ENCODE measurements around the gene TTLL6. TPM values are rescaled to one million over a fixed set of nuclear protein-coding genes. Genes with fewer than 3 reads are reported as not detected.

TTLL6 gene
- total RNA-seq, 2 donors from 2014 or later = 0.49 to 2.1 TPM

GRCh38 chr17:48787828-48788227 lies 29.2 kb downstream of the TTLL6 start:
- peaks cover 90% of the 10 kb centered on the region for H3K27me3 ChIP-seq (ENCODE audit: control insufficient read depth, insufficient read depth, low read length, poor library complexity, severe bottlenecking)
- TF ChIP-seq, protein P1, sequence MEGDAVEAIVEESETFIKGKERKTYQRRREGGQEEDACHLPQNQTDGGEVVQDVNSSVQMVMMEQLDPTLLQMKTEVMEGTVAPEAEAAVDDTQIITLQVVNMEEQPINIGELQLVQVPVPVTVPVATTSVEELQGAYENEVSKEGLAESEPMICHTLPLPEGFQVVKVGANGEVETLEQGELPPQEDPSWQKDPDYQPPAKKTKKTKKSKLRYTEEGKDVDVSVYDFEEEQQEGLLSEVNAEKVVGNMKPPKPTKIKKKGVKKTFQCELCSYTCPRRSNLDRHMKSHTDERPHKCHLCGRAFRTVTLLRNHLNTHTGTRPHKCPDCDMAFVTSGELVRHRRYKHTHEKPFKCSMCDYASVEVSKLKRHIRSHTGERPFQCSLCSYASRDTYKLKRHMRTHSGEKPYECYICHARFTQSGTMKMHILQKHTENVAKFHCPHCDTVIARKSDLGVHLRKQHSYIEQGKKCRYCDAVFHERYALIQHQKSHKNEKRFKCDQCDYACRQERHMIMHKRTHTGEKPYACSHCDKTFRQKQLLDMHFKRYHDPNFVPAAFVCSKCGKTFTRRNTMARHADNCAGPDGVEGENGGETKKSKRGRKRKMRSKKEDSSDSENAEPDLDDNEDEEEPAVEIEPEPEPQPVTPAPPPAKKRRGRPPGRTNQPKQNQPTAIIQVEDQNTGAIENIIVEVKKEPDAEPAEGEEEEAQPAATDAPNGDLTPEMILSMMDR (conservative IDR thresholded peaks at IDR 0.05) = no peak
- Mint-ChIP-seq H3K4me1 (peaks cover 2% of the 10 kb centered on the region), H3K4me3 (no peak overlapping the region), H3K36me3 (ENCODE audit: low read depth) (no peaks in the 10 kb centered on the region), H3K27me3 (ENCODE audit: insufficient read depth) (peaks cover 94% of the 10 kb centered on the region), H3K9me3 (no peaks in the 10 kb centered on the region), H3K27ac (no peak overlapping the region)
- H3K4me3 ChIP-seq (ENCODE audit: low read length) = no peak overlapping the region
- H3K36me3 ChIP-seq (ENCODE audit: control insufficient read depth, insufficient read depth, low read length) = no peaks in the 10 kb centered on the region
- H3K9ac ChIP-seq (ENCODE audit: extremely low read depth, low read length, poor library complexity, severe bottlenecking) = no peak overlapping the region
- no peak for DNase-seq
- no peaks in the 10 kb centered on the region for H3K4me1 ChIP-seq (ENCODE audit: control insufficient read depth, insufficient read depth, low read length)
- WGBS, 2 experiments (ENCODE audit: insufficient coverage in 1 of 2, insufficient read length in 1 of 2) = 88 to 95% methylated on average over 7 of the region's 7 CpGs
- no peaks in the 10 kb centered on the region for H3K9me3 ChIP-seq (ENCODE audit: control insufficient read depth, low read length)
- no peak overlapping the region for H3K27ac ChIP-seq (ENCODE audit: low read depth, low read length)

GRCh38 chr17:48779421-48779820 lies 37.6 kb downstream of the TTLL6 start:
- H3K36me3 ChIP-seq (ENCODE audit: control insufficient read depth, insufficient read depth, low read length) = no peaks in the 10 kb centered on the region
- no peaks in the 10 kb centered on the region for H3K9me3 ChIP-seq (ENCODE audit: control insufficient read depth, low read length)
- no peak overlapping the region for H3K27ac Mint-ChIP-seq
- H3K4me1 Mint-ChIP-seq = no peaks in the 10 kb centered on the region
- H3K27me3 ChIP-seq (ENCODE audit: control insufficient read depth, insufficient read depth, low read length, poor library complexity, severe bottlenecking) = peaks cover 38% of the 10 kb centered on the region
- H3K36me3 Mint-ChIP-seq (ENCODE audit: low read depth) = no peaks in the 10 kb centered on the region
- H3K4me1 ChIP-seq (ENCODE audit: control insufficient read depth, insufficient read depth, low read length) = no peaks in the 10 kb centered on the region
- DNase-seq = no peak
- H3K27me3 Mint-ChIP-seq (ENCODE audit: insufficient read depth) = peaks cover 73% of the 10 kb centered on the region
- TF ChIP-seq, protein P1 (conservative IDR thresholded peaks at IDR 0.05) = no peak
- no peak overlapping the region for H3K9ac ChIP-seq (ENCODE audit: extremely low read depth, low read length, poor library complexity, severe bottlenecking)
- H3K27ac ChIP-seq (ENCODE audit: low read depth, low read length) = no peak overlapping the region
- peaks cover 2% of the 10 kb centered on the region for H3K9me3 Mint-ChIP-seq
- H3K4me3 ChIP-seq (ENCODE audit: low read length) = no peak overlapping the region
- no peak overlapping the region for H3K4me3 Mint-ChIP-seq

DNA sequence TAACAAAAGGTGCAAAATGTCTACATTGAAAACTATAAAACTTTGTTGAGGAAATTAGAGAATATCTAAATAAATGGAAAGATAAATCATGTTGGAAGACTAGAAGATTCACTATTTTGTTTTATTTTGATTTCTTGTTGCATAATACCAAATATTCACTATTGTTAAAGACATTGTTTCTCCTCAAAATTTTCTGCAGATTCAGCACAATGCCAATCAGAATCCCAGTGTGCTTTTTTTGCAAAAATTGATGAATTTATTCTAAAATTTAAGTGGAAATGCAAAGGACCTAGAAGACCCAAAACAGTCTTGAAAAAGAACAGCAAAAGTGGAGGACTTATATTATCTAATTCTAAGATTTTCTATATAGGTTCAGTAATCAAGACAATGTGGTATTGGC lies 40.4 kb downstream of the TTLL6 start:
- no peaks in the 10 kb centered on the region for H3K4me1 ChIP-seq (ENCODE audit: control insufficient read depth, insufficient read depth, low read length)
- no peak overlapping the region for H3K9ac ChIP-seq (ENCODE audit: extremely low read depth, low read length, poor library complexity, severe bottlenecking)
- Mint-ChIP-seq H3K27ac (no peak overlapping the region), H3K9me3 (peaks cover 2% of the 10 kb centered on the region), H3K4me3 (no peak overlapping the region), H3K36me3 (ENCODE audit: low read depth) (no peaks in the 10 kb centered on the region), H3K27me3 (ENCODE audit: insufficient read depth) (peaks cover 66% of the 10 kb centered on the region), H3K4me1 (no peaks in the 10 kb centered on the region)
- DNase-seq = no peak
- TF ChIP-seq, protein P1 (conservative IDR thresholded peaks at IDR 0.05) = no peak
- H3K36me3 ChIP-seq (ENCODE audit: control insufficient read depth, insufficient read depth, low read length) = no peaks in the 10 kb centered on the region
- no peak overlapping the region for H3K4me3 ChIP-seq (ENCODE audit: low read length)
- H3K27me3 ChIP-seq (ENCODE audit: control insufficient read depth, insufficient read depth, low read length, poor library complexity, severe bottlenecking) = peaks cover 40% of the 10 kb centered on the region
- no peaks in the 10 kb centered on the region for H3K9me3 ChIP-seq (ENCODE audit: control insufficient read depth, low read length)
- H3K27ac ChIP-seq (ENCODE audit: low read depth, low read length) = no peak overlapping the region

Data from endodermal cell (in vitro differentiated cells).